ENCODE data around the gene AP3M1.
A peak's percentile ranks its signal among the peaks of the same experiment; 100 is the strongest.

Gene AP3M1

DNA sequence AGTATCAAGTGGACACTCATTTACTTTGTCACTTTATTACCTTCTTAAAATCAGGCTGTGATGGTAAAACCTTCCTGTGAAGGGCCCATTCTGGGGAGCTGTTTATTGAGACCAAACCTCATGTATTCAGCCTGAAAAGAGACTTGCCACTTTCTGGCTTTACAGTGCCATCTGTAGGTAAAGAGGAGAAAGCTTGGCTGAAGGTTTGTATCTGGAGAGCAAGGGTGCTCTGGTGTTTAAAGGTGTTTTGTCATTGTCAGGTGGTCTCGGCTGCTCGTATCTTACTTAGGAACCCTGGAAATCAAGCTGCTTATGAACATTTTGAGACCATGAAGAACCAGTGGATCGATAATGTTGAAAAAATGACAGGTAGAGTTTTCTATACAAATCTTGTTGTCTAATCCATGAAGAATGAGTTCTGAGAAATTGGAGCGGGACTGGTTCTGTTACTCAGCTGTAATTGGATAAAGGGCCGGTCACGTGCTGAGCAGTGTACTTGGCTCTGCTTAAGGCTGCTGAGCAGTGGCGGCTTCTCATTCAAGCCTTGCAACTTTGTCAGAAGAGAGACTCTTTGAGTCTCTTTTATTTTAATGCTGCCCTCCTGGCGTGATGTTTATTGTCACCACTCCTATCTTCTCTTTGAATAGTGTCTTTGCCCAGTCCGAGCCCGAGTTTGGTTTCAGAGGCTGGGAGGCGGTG lies 46.9 kb downstream of the AP3M1 start:
- Histone ChIP-seq H2BK120ac (ENCODE audit: low read depth, low read length) (no peak overlapping the region), H3K9me3 (ENCODE audit: control insufficient read depth, low read length) (no peaks in the 10 kb centered on the region), H3K9ac (ENCODE audit: low read length) (no peak overlapping the region), H2BK15ac (ENCODE audit: low read depth, poor library complexity, severe bottlenecking) (no peak overlapping the region), H3K14ac (ENCODE audit: low read length in 2 of 2) (no peak overlapping the region), H3K27me3 (ENCODE audit: control insufficient read depth in 1 of 2, insufficient read depth in 1 of 2, low read length in 2 of 2) (no peaks in the 10 kb centered on the region), H3K4me2 (ENCODE audit: low read length, poor library complexity, severe bottlenecking) (no peak overlapping the region), H2AFZ (ENCODE audit: low read depth, low read length) (no peak overlapping the region), H3K23ac (ENCODE audit: low read length in 2 of 2) (no peak overlapping the region), H3K27ac (ENCODE audit: low read length, poor library complexity, severe bottlenecking) (no peak overlapping the region), H2BK5ac (ENCODE audit: low read depth, low read length, poor library complexity, severe bottlenecking) (no peak overlapping the region), H2BK12ac (ENCODE audit: low read length in 2 of 2) (no peak overlapping the region), H4K91ac (ENCODE audit: low read length) (no peak overlapping the region), H3K4me1 (ENCODE audit: control insufficient read depth, insufficient read depth, low read depth, low read length) (no peaks in the 10 kb centered on the region), H3K4ac (ENCODE audit: low read depth in 1 of 2, low read length in 2 of 2) (no peak overlapping the region), H4K8ac (ENCODE audit: low read length) (no peak overlapping the region), H3K79me1 (replicated peaks; ENCODE audit: low read length, poor library complexity, severe bottlenecking) (peaks cover 13% of the 10 kb centered on the region), H3K4me3 (ENCODE audit: insufficient read depth in 1 of 2, low read depth in 1 of 2, low read length in 2 of 2) (no peak overlapping the region), H3K18ac (ENCODE audit: low read depth in 1 of 2, low read length in 2 of 2) (no peak overlapping the region), H2AK5ac (ENCODE audit: low read length, severe bottlenecking) (no peak overlapping the region), H3K36me3 (ENCODE audit: control insufficient read depth in 1 of 2, insufficient read depth in 2 of 2, low read depth in 1 of 2, low read length in 2 of 2) (peaks cover 48 to 92% of the 10 kb centered on the region in 2 experiments)
- 87% methylated on average over 11 of the region's 11 CpGs for WGBS
- peak; percentile 58 for DNase-seq

DNA sequence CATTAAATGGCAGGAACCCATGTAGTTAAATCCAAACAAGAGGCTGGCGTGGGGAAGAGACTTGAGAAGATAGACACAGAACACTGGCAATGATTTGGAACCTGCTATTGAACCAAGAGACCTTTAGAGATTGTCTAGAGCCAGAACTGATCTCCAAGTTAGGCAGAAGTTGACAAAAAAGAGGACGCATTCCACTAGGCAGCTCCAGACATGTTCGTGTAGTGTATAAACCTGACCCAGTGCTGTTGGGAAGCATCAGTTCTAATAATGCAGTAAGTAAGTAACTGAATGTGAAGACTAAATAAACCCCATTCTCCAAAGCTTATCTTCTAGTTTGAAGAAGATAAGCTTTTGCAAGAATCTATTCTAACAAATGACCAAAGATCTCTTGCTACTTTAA lies 50.8 kb downstream of the AP3M1 start:
- Histone ChIP-seq H3K79me1 (replicated peaks; ENCODE audit: low read length, poor library complexity, severe bottlenecking) (peaks cover 14% of the 10 kb centered on the region), H3K27me3 (ENCODE audit: control insufficient read depth in 1 of 2, insufficient read depth in 1 of 2, low read length in 2 of 2) (no peaks in the 10 kb centered on the region), H3K27ac (ENCODE audit: low read length, poor library complexity, severe bottlenecking) (peak overlapping the region; percentile 4), H3K4me1 (ENCODE audit: control insufficient read depth, insufficient read depth, low read depth, low read length) (no peaks in the 10 kb centered on the region), H2BK15ac (ENCODE audit: low read depth, poor library complexity, severe bottlenecking) (no peak overlapping the region), H3K4ac (ENCODE audit: low read depth in 1 of 2, low read length in 2 of 2) (no peak overlapping the region), H3K9me3 (ENCODE audit: control insufficient read depth, low read length) (no peaks in the 10 kb centered on the region), H2BK120ac (ENCODE audit: low read depth, low read length) (no peak overlapping the region), H3K14ac (ENCODE audit: low read length in 2 of 2) (no peak overlapping the region), H3K4me2 (ENCODE audit: low read length, poor library complexity, severe bottlenecking) (no peak overlapping the region), H3K18ac (ENCODE audit: low read depth in 1 of 2, low read length in 2 of 2) (no peak overlapping the region), H3K4me3 (ENCODE audit: insufficient read depth in 1 of 2, low read depth in 1 of 2, low read length in 2 of 2) (no peak overlapping the region), H2BK5ac (ENCODE audit: low read depth, low read length, poor library complexity, severe bottlenecking) (no peak overlapping the region), H2BK12ac (ENCODE audit: low read length in 2 of 2) (no peak overlapping the region), H3K23ac (ENCODE audit: low read length in 2 of 2) (no peak overlapping the region), H3K9ac (ENCODE audit: low read length) (no peak overlapping the region), H2AK5ac (ENCODE audit: low read length, severe bottlenecking) (no peak overlapping the region), H2AFZ (ENCODE audit: low read depth, low read length) (no peak overlapping the region), H4K91ac (ENCODE audit: low read length) (no peak overlapping the region), H3K36me3 (ENCODE audit: control insufficient read depth in 1 of 2, insufficient read depth in 2 of 2, low read depth in 1 of 2, low read length in 2 of 2) (peaks cover 37 to 96% of the 10 kb centered on the region in 2 experiments), H4K8ac (ENCODE audit: low read length) (no peak overlapping the region)
- DNase-seq = no peak
- 100% methylated on average over 2 of the region's 3 CpGs for WGBS

DNA sequence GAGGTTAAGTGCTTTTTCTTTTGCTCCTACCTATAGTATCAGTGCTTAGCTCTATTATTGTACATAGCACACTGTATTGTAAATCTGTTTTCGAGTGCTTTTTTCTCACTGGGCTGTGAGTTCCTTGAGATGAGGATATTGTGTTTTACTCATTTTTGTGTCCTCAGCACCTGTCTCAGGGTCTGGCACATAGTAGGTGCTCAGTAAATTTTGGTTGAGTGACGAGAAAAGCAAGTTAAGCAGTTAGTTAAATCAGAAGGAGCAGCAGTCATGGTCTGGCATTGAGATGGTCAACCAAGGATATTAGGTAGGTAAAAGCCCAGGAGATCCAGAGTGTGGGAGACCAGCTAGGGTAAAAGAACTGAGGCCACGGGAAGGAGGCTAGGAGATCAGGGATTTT lies 51.2 kb downstream of the AP3M1 start:
- Histone ChIP-seq H3K4me3 (ENCODE audit: insufficient read depth in 1 of 2, low read depth in 1 of 2, low read length in 2 of 2) (no peak overlapping the region), H2AK5ac (ENCODE audit: low read length, severe bottlenecking) (no peak overlapping the region), H3K27ac (ENCODE audit: low read length, poor library complexity, severe bottlenecking) (peak overlapping the region; percentile 4), H2BK5ac (ENCODE audit: low read depth, low read length, poor library complexity, severe bottlenecking) (no peak overlapping the region), H2AFZ (ENCODE audit: low read depth, low read length) (no peak overlapping the region), H3K27me3 (ENCODE audit: control insufficient read depth in 1 of 2, insufficient read depth in 1 of 2, low read length in 2 of 2) (no peaks in the 10 kb centered on the region), H2BK120ac (ENCODE audit: low read depth, low read length) (no peak overlapping the region), H4K91ac (ENCODE audit: low read length) (no peak overlapping the region), H3K79me1 (replicated peaks; ENCODE audit: low read length, poor library complexity, severe bottlenecking) (peaks cover 14% of the 10 kb centered on the region), H3K14ac (ENCODE audit: low read length in 2 of 2) (no peak overlapping the region), H3K9me3 (ENCODE audit: control insufficient read depth, low read length) (no peaks in the 10 kb centered on the region), H3K4me1 (ENCODE audit: control insufficient read depth, insufficient read depth, low read depth, low read length) (no peaks in the 10 kb centered on the region), H3K4me2 (ENCODE audit: low read length, poor library complexity, severe bottlenecking) (no peak overlapping the region), H2BK15ac (ENCODE audit: low read depth, poor library complexity, severe bottlenecking) (no peak overlapping the region), H3K4ac (ENCODE audit: low read depth in 1 of 2, low read length in 2 of 2) (no peak overlapping the region), H3K23ac (ENCODE audit: low read length in 2 of 2) (no peak overlapping the region), H3K36me3 (ENCODE audit: control insufficient read depth in 1 of 2, insufficient read depth in 2 of 2, low read depth in 1 of 2, low read length in 2 of 2) (peaks cover 39 to 96% of the 10 kb centered on the region in 2 experiments), H2BK12ac (ENCODE audit: low read length in 2 of 2) (no peak overlapping the region), H3K18ac (ENCODE audit: low read depth in 1 of 2, low read length in 2 of 2) (no peak overlapping the region), H4K8ac (ENCODE audit: low read length) (no peak overlapping the region), H3K9ac (ENCODE audit: low read length) (no peak overlapping the region)
- DNase-seq = no peak
- WGBS = 97% methylated on average over 3 of the region's 3 CpGs

DNA sequence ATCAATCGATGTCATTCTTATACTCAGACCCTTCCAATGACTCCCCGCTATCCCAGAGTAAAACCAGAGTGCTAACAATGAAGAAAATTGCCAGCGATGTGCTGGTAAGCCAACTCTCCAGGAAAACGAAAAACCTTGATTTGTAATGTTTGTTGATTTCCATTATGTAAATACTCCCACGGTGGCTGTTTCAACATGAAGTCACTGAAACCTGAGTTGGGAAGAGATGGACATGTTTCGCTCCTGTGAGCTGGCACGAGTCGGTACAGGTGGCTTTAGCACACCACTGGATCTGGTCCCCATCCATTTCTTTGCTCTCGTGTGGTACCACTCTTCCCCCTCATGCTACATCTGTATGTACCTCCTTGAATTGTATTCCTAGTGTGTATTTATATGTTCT lies 52.9 kb downstream of the AP3M1 start:
- H2BK12ac ChIP-seq (ENCODE audit: low read length in 2 of 2) = no peak overlapping the region
- peaks cover 13% of the 10 kb centered on the region for H3K79me1 ChIP-seq (replicated peaks; ENCODE audit: low read length, poor library complexity, severe bottlenecking)
- H3K4me3 ChIP-seq (ENCODE audit: insufficient read depth in 1 of 2, low read depth in 1 of 2, low read length in 2 of 2) = no peak overlapping the region
- no peaks in the 10 kb centered on the region for H3K27me3 ChIP-seq (ENCODE audit: control insufficient read depth in 1 of 2, insufficient read depth in 1 of 2, low read length in 2 of 2)
- no peak for DNase-seq
- H2AK5ac ChIP-seq (ENCODE audit: low read length, severe bottlenecking) = no peak overlapping the region
- H2BK15ac ChIP-seq (ENCODE audit: low read depth, poor library complexity, severe bottlenecking) = no peak overlapping the region
- H3K14ac ChIP-seq (ENCODE audit: low read length in 2 of 2) = no peak overlapping the region
- no peak overlapping the region for H3K9ac ChIP-seq (ENCODE audit: low read length)
- no peak overlapping the region for H3K18ac ChIP-seq (ENCODE audit: low read depth in 1 of 2, low read length in 2 of 2)
- H2AFZ ChIP-seq (ENCODE audit: low read depth, low read length) = no peak overlapping the region
- H2BK120ac ChIP-seq (ENCODE audit: low read depth, low read length) = no peak overlapping the region
- 92% methylated on average over 5 of the region's 9 CpGs for WGBS
- H3K36me3 ChIP-seq (ENCODE audit: control insufficient read depth in 1 of 2, insufficient read depth in 2 of 2, low read depth in 1 of 2, low read length in 2 of 2) = peaks cover 43 to 97% of the 10 kb centered on the region in 2 experiments
- H3K4me2 ChIP-seq (ENCODE audit: low read length, poor library complexity, severe bottlenecking) = no peak overlapping the region
- H3K9me3 ChIP-seq (ENCODE audit: control insufficient read depth, low read length) = no peaks in the 10 kb centered on the region
- H3K4ac ChIP-seq (ENCODE audit: low read depth in 1 of 2, low read length in 2 of 2) = no peak overlapping the region
- no peak overlapping the region for H4K91ac ChIP-seq (ENCODE audit: low read length)
- no peak overlapping the region for H3K23ac ChIP-seq (ENCODE audit: low read length in 2 of 2)
- no peak overlapping the region for H3K27ac ChIP-seq (ENCODE audit: low read length, poor library complexity, severe bottlenecking)
- no peak overlapping the region for H2BK5ac ChIP-seq (ENCODE audit: low read depth, low read length, poor library complexity, severe bottlenecking)
- H4K8ac ChIP-seq (ENCODE audit: low read length) = no peak overlapping the region
- peaks cover 3% of the 10 kb centered on the region for H3K4me1 ChIP-seq (ENCODE audit: control insufficient read depth, insufficient read depth, low read depth, low read length)

Data from mesenchymal stem cell (in vitro differentiated cells and primary cell).